ENCODE data around the gene CARD16.
"Not testable (repeated sequence)": the region's sequence is repeated elsewhere in the genome, so short reads cannot be mapped to it uniquely, and the experiment has no call there.

CARD16 gene

DNA sequence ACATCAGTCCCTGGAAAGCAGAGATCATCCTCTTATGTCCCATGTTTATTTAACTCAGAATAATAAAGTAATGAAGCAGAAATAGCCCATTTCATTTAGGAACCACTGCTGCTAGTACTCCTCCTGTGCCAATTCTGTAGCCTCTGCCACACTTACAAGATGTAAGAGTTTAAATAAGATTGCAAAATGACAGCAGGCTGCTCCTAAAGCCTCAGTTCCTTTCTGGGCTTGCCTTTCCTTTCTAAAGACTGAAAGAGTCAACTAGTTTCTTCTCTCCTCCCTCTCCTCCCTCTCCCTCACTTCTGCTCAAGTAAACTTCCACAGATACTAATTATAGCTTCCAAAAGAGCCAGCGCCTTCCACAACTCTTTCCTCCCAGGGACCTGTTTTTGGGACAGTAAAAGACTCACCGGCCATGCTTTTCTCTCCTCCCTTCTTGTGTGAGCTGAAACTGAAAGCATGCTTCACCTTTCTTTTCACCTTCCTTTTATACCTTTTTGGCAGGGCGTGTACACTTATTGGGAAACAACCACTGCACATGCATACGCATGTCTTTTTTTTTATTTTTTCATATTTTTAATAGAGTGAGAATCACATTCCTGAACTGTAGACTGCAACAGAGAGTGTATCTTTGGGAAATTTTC, 26.1 kb upstream of the CARD16 start:
- H3K27ac ChIP-seq (ENCODE audit: low read depth, low read length) = no peak overlapping the region
- no peak for TF ChIP-seq EZH2phosphoT487 (IDR thresholded peaks at IDR 0.05; ENCODE audit: borderline replicate concordance, low read length)
- no peak for TF ChIP-seq CTCF (IDR thresholded peaks at IDR 0.05; ENCODE audit: low read depth, low read length, poor library complexity, severe bottlenecking)
- H4K20me1 ChIP-seq (ENCODE audit: control insufficient read depth, insufficient read depth, low read depth, low read length) = no peaks in the 10 kb centered on the region
- H3K9me2 ChIP-seq (replicated peaks; ENCODE audit: control insufficient read depth, low read length) = no peaks in the 10 kb centered on the region
- H3K4me1 ChIP-seq (ENCODE audit: control insufficient read depth, low read length) = no peaks in the 10 kb centered on the region
- H3F3A ChIP-seq (ENCODE audit: control insufficient read depth, insufficient read depth) = no peaks in the 10 kb centered on the region
- H3K9me3 ChIP-seq (ENCODE audit: control insufficient read depth, insufficient read depth, low read length) = no peaks in the 10 kb centered on the region
- H3K4me2 ChIP-seq (ENCODE audit: low read length) = no peak overlapping the region
- H3K36me3 ChIP-seq (ENCODE audit: control insufficient read depth, low read length) = no peaks in the 10 kb centered on the region
- no peak overlapping the region for H3K4me3 ChIP-seq (ENCODE audit: low read length)
- H3K27me3 ChIP-seq (ENCODE audit: control insufficient read depth, low read length) = no peaks in the 10 kb centered on the region
- no peaks in the 10 kb centered on the region for H3K79me2 ChIP-seq (ENCODE audit: control insufficient read depth, low read length)

GRCh38 chr11:105070306-105070705, 25.2 kb upstream of the CARD16 start:
- no peaks in the 10 kb centered on the region for H3F3A ChIP-seq (ENCODE audit: control insufficient read depth, insufficient read depth)
- H3K4me3 ChIP-seq (ENCODE audit: low read length) = no peak overlapping the region
- H3K9me2 ChIP-seq (replicated peaks; ENCODE audit: control insufficient read depth, low read length) = no peaks in the 10 kb centered on the region
- no peaks in the 10 kb centered on the region for H4K20me1 ChIP-seq (ENCODE audit: control insufficient read depth, insufficient read depth, low read depth, low read length)
- H3K9me3 ChIP-seq (ENCODE audit: control insufficient read depth, insufficient read depth, low read length) = no peaks in the 10 kb centered on the region
- H3K4me1 ChIP-seq (ENCODE audit: control insufficient read depth, low read length) = no peaks in the 10 kb centered on the region
- no peaks in the 10 kb centered on the region for H3K79me2 ChIP-seq (ENCODE audit: control insufficient read depth, low read length)
- H3K27me3 ChIP-seq (ENCODE audit: control insufficient read depth, low read length) = no peaks in the 10 kb centered on the region
- no peak overlapping the region for H3K4me2 ChIP-seq (ENCODE audit: low read length)
- TF ChIP-seq CTCF (IDR thresholded peaks at IDR 0.05; ENCODE audit: low read depth, low read length, poor library complexity, severe bottlenecking) = no peak
- TF ChIP-seq EZH2phosphoT487 (IDR thresholded peaks at IDR 0.05; ENCODE audit: borderline replicate concordance, low read length) = no peak
- H3K36me3 ChIP-seq (ENCODE audit: control insufficient read depth, low read length) = no peaks in the 10 kb centered on the region
- H3K27ac ChIP-seq (ENCODE audit: low read depth, low read length) = no peak overlapping the region

DNA sequence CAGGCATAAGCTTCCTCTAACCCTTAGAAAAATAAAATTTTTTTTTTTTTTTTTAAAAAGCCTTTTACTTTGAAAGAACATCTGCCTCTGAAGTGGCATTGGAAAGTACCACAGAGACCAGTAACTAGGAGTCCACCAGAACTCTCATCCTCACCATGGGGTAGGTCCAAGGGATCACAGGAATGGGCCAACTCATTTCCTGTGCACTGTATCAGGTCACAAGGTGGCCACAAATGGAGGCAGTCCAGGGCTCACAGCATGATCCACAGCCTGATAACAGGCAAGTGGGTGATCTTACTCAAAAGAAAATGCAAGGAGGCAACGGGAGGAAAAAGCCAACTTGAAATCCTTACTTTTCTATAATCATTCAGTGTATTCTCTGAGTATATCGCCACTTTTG, 24.6 kb upstream of the CARD16 start:
- not testable (repeated sequence) for H3K79me2 ChIP-seq (ENCODE audit: control insufficient read depth, low read length); H3K36me3 ChIP-seq (ENCODE audit: control insufficient read depth, low read length); H3K27me3 ChIP-seq (ENCODE audit: control insufficient read depth, low read length)

GRCh38 chr11:105063245-105063941, 18.3 kb upstream of the CARD16 start:
- not testable (repeated sequence) for H4K20me1 ChIP-seq (ENCODE audit: control insufficient read depth, insufficient read depth, low read depth, low read length); H3K36me3 ChIP-seq (ENCODE audit: control insufficient read depth, low read length); H3K4me2 ChIP-seq (ENCODE audit: low read length); H3K9me2 ChIP-seq (replicated peaks; ENCODE audit: control insufficient read depth, low read length); H3K4me1 ChIP-seq (ENCODE audit: control insufficient read depth, low read length); H3K79me2 ChIP-seq (ENCODE audit: control insufficient read depth, low read length); H3K27me3 ChIP-seq (ENCODE audit: control insufficient read depth, low read length); H3K9me3 ChIP-seq (ENCODE audit: control insufficient read depth, insufficient read depth, low read length); H3F3A ChIP-seq (ENCODE audit: control insufficient read depth, insufficient read depth); H3K27ac ChIP-seq (ENCODE audit: low read depth, low read length); H3K4me3 ChIP-seq (ENCODE audit: low read length)

More for the DNA sequence above, 24.6 kb upstream of the CARD16 start:
- H3K4me3 ChIP-seq (ENCODE audit: low read length); H3F3A ChIP-seq (ENCODE audit: control insufficient read depth, insufficient read depth); H3K27ac ChIP-seq (ENCODE audit: low read depth, low read length); H3K9me2 ChIP-seq (replicated peaks; ENCODE audit: control insufficient read depth, low read length); H3K9me3 ChIP-seq (ENCODE audit: control insufficient read depth, insufficient read depth, low read length); H4K20me1 ChIP-seq (ENCODE audit: control insufficient read depth, insufficient read depth, low read depth, low read length); H3K4me1 ChIP-seq (ENCODE audit: control insufficient read depth, low read length); H3K4me2 ChIP-seq (ENCODE audit: low read length): not testable (repeated sequence)

Data from DOHH2 (cell line).